Chondrocyte (in vitro differentiated cells): ENCODE results near the gene TSPYL6. TPM values are rescaled to one million over a fixed set of nuclear protein-coding genes. Genes with fewer than 3 reads are reported as not detected.
"Not testable (repeated sequence)": the region's sequence is repeated elsewhere in the genome, so short reads cannot be mapped to it uniquely, and the experiment has no call there.

Experiments
- DNase-seq: peaks from one replicate; pipeline ENCODE4 v3.0.0; 2021; ENCODE audit warnings: mixed read lengths, low spot score
- H3K27ac Mint-ChIP-seq: one replicate; pipeline ENCODE4 v1.8.0; 2021; ENCODE audit warnings: mild to moderate bottlenecking, moderate library complexity, mixed read lengths; ENCODE audit not compliant: unreplicated experiment
- H3K27me3 Mint-ChIP-seq: 2 replicates; pipeline ENCODE4 v1.8.0; 2021; ENCODE audit warnings: low read depth, mixed read lengths
- H3K36me3 Mint-ChIP-seq: 2 replicates; pipeline ENCODE4 v1.8.0; 2021; ENCODE audit warnings: low read depth, mixed read lengths
- H3K4me1 Mint-ChIP-seq: 2 replicates; pipeline ENCODE4 v1.8.0; 2021; ENCODE audit warnings: low read depth, mild to moderate bottlenecking, mixed read lengths
- H3K4me3 Mint-ChIP-seq: one replicate; pipeline ENCODE4 v1.8.0; 2021; ENCODE audit warnings: mild to moderate bottlenecking, moderate library complexity, mixed read lengths; ENCODE audit not compliant: unreplicated experiment
- H3K9me3 Mint-ChIP-seq: 2 replicates; pipeline ENCODE4 v1.8.0; 2021; ENCODE audit warnings: low read depth, mixed read lengths
- long read RNA-seq: library from polyadenylated mRNA; stranded (forward); transcript quantifications from one replicate; pipeline ENCODE4 v2.0.0, GENCODE V29; 2021
- total RNA-seq: library from RNA; stranded (reverse); gene quantifications from 3 replicates; pipeline ENCODE4 v1.2.1, GENCODE V29; 2021
- TF ChIP-seq, protein P1 (sequence below): fragments of 200-600 bp; sonication (generic); IDR thresholded peaks from 2 replicates; pipeline ENCODE4 v1.5.0; 2021; ENCODE audit warnings: antibody characterized with exemption, mild to moderate bottlenecking, moderate library complexity

The TSPYL6 gene
- total RNA-seq: not detected in 3 replicates
- long read RNA-seq: 0 reads

DNA sequence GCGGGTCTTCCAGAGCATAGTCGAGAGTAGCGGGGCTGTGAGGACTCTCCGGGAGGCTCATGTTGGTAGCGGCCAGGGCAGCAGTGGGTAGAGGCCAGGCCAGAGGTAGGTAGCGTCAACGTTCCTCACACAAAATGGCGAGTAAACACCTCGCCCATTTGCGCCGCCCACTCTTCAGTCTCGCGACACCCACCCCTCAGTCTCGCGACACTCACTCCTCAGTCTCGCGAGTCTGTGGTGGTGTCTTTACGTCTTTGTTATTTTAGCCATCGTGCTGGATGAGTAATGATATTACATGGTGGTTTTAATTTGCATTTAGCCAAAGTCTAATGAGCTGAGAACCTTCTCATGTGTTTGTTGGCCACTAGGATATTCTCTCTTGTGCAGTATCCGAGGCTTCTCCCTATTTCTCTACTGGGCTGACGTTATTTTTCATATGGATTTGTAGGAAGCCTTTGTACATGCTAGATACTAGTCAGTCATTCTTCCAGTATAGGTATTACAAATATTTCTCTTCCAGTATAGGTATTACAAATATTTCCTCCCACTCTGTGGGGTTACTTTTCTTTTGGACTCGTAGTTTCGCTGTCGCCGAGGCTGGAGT, at the start of gene TSPYL6:
TSPYL6 (minus strand) TSS at position 139 of the 604 bp plus-strand sequence; CDS start at position 61, 78 bp downstream.
- Mint-ChIP-seq H3K36me3 (no peaks in the 10 kb centered on the region), H3K27me3 (no peaks in the 10 kb centered on the region), H3K4me3 (no peak within 1 kb of the TSS), H3K9me3 (no peaks in the 10 kb centered on the region), H3K27ac (no peak within 1 kb of the TSS), H3K4me1 (peaks cover 4% of the 10 kb centered on the region)
- TF ChIP-seq, protein P1, sequence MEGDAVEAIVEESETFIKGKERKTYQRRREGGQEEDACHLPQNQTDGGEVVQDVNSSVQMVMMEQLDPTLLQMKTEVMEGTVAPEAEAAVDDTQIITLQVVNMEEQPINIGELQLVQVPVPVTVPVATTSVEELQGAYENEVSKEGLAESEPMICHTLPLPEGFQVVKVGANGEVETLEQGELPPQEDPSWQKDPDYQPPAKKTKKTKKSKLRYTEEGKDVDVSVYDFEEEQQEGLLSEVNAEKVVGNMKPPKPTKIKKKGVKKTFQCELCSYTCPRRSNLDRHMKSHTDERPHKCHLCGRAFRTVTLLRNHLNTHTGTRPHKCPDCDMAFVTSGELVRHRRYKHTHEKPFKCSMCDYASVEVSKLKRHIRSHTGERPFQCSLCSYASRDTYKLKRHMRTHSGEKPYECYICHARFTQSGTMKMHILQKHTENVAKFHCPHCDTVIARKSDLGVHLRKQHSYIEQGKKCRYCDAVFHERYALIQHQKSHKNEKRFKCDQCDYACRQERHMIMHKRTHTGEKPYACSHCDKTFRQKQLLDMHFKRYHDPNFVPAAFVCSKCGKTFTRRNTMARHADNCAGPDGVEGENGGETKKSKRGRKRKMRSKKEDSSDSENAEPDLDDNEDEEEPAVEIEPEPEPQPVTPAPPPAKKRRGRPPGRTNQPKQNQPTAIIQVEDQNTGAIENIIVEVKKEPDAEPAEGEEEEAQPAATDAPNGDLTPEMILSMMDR: no peak
- DNase-seq: no peak

DNA sequence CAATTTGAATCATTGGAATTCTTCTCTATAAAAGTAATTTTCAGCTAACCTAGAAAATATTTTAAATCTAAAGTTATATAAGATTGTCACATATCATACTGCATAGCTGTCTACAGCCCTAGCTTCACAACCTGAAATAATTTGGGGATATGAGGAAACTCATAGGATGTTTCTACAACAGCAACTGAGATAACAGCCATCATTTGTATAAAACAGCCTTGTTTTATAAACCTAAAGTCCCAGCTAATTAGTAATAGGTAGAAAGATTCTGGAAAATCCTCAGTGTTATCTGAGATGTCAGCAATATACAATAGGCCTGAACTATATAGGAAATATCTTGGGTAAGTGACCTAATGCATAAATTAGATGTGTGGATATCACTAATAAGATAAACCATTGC, 47.6 kb upstream of the TSPYL6 start:
- Mint-ChIP-seq H3K27me3 (no peaks in the 10 kb centered on the region), H3K4me3 (no peak overlapping the region), H3K9me3 (no peaks in the 10 kb centered on the region), H3K4me1 (peaks cover 19% of the 10 kb centered on the region), H3K27ac (no peak overlapping the region), H3K36me3 (peaks cover 2% of the 10 kb centered on the region)
- TF ChIP-seq, protein P1: no peak
- no peak for DNase-seq

- H3K36me3 Mint-ChIP-seq: peaks cover 2% of the 10 kb centered on the region
- H3K9me3 Mint-ChIP-seq: no peaks in the 10 kb centered on the region
- DNase-seq: no peak
- H3K27ac Mint-ChIP-seq: no peak overlapping the region
- no peaks in the 10 kb centered on the region for H3K4me1 Mint-ChIP-seq
- no peaks in the 10 kb centered on the region for H3K27me3 Mint-ChIP-seq
- no peak overlapping the region for H3K4me3 Mint-ChIP-seq
- TF ChIP-seq, protein P1: no peak
Measured at GRCh38 chr2:54298514-54298913, 42.5 kb upstream of the TSPYL6 start.

DNA sequence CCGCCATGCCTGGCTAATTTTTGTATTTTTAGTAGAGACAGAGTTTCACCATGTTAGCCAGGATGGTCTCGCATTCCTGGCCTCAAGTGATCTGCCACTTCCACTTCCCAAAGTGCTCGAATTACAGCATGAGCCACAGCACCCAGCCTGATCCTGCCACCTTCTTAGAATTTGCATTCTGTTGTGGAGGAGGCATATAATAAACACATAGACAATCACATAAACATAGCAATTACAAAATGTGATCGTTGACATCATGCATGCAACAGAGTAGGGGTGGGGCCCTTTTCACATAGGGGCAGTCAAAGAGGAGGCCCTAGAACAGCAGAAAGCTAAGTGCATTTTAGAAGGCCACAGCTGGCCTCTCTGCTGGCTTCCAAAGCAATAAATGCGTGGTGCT, 39.9 kb upstream of the TSPYL6 start:
- H3K27me3 Mint-ChIP-seq: no peaks in the 10 kb centered on the region
- peaks cover 2% of the 10 kb centered on the region for H3K36me3 Mint-ChIP-seq
- no peaks in the 10 kb centered on the region for H3K4me1 Mint-ChIP-seq
- DNase-seq: no peak
- TF ChIP-seq, protein P1: no peak
- no peak overlapping the region for H3K4me3 Mint-ChIP-seq
- no peaks in the 10 kb centered on the region for H3K9me3 Mint-ChIP-seq
- no peak overlapping the region for H3K27ac Mint-ChIP-seq

GRCh38 chr2:54294665-54295064, 38.6 kb upstream of the TSPYL6 start:
- not testable (repeated sequence) for H3K9me3 Mint-ChIP-seq, H3K4me3 Mint-ChIP-seq, H3K27ac Mint-ChIP-seq, DNase-seq, H3K36me3 Mint-ChIP-seq, H3K27me3 Mint-ChIP-seq, H3K4me1 Mint-ChIP-seq

DNA sequence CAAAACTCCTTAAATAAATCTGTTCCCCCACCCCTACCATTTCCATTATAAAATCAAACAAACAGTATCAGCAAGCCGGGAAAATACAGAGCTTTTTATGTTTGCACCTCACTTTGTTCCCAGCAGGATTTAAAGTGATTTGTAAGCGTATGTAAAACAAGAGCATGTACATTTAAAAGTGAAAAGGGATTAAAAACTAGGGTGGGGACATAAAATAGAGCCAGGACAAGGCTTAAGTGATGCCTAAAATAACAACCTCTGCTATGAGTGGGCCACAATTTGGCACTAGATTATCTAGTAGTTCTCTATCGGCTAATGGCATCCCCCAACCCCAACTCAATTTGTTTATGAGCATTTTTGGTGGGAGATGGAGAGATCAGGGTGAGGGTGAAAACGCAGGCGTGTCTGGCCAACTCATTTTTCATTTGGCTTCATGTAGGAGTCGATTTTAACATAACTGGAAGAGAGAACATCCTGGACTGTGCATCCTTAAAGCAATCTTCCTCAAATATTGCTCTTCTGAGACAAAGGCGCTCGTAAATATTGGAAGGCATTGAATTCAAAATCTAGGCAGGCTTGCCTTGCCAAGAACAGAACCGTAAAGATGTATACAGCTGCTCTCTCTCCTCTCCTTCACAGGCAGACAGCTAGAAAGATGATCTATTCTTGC, 34.5 kb upstream of the TSPYL6 start:
- Mint-ChIP-seq H3K27me3 (no peaks in the 10 kb centered on the region), H3K9me3 (no peaks in the 10 kb centered on the region), H3K27ac (no peak overlapping the region), H3K36me3 (no peaks in the 10 kb centered on the region), H3K4me1 (no peaks in the 10 kb centered on the region), H3K4me3 (no peak overlapping the region)
- DNase-seq: no peak
- TF ChIP-seq, protein P1: no peak
